HEK293 (cell line): ENCODE results near the gene R3HDM1.

Experiments used
- KLF7 ChIP-seq: fragments of 450-650 bp; formaldehyde crosslinking; IDR thresholded peaks from 2 replicates; pipeline ENCODE4 v1.5.1; 2016; ENCODE audit warnings: missing biosample characterization, missing genetic modification characterization, borderline replicate concordance
- RBAK ChIP-seq: fragments of 450-650 bp; formaldehyde crosslinking; IDR thresholded peaks from 2 replicates; pipeline ENCODE4 v1.5.1; 2016; ENCODE audit warnings: missing biosample characterization, missing genetic modification characterization
- SP2 ChIP-seq: fragments of 450-650 bp; formaldehyde crosslinking; IDR thresholded peaks from 2 replicates; pipeline ENCODE4 v1.5.1; 2016; ENCODE audit warnings: missing biosample characterization, missing genetic modification characterization
- TSHZ1 ChIP-seq: fragments of 450-650 bp; formaldehyde crosslinking; IDR thresholded peaks from 2 replicates; pipeline ENCODE4 v1.5.1; 2016; ENCODE audit warnings: missing biosample characterization, missing genetic modification characterization, borderline replicate concordance
- YY1 ChIP-seq: fragments of 450-650 bp; formaldehyde crosslinking; IDR thresholded peaks from 2 replicates; pipeline ENCODE4 v1.5.1; 2018; ENCODE audit warnings: missing biosample characterization, missing genetic modification characterization
- YY2 ChIP-seq: fragments of 450-650 bp; formaldehyde crosslinking; IDR thresholded peaks from 2 replicates; pipeline ENCODE4 v1.5.1; 2016; ENCODE audit warnings: missing biosample characterization, missing genetic modification characterization
- ZBTB17 ChIP-seq: fragments of 450-650 bp; formaldehyde crosslinking; IDR thresholded peaks from 2 replicates; pipeline ENCODE4 v1.5.1; 2016; ENCODE audit warnings: missing biosample characterization, missing genetic modification characterization
- ZBTB49 ChIP-seq: fragments of 450-650 bp; formaldehyde crosslinking; IDR thresholded peaks from 2 replicates; pipeline ENCODE4 v1.5.1; 2016; ENCODE audit warnings: missing biosample characterization, missing genetic modification characterization, low read depth
- ZFP37 ChIP-seq: fragments of 450-650 bp; formaldehyde crosslinking; IDR thresholded peaks from 2 replicates; pipeline ENCODE4 v1.5.1; 2016; ENCODE audit warnings: missing biosample characterization, missing genetic modification characterization
- ZFP41 ChIP-seq: fragments of 450-650 bp; formaldehyde crosslinking; IDR thresholded peaks from 2 replicates; pipeline ENCODE4 v1.5.1; 2016; ENCODE audit warnings: missing biosample characterization, missing genetic modification characterization, borderline replicate concordance
- ZFP69B ChIP-seq: fragments of 450-650 bp; formaldehyde crosslinking; IDR thresholded peaks from 2 replicates; pipeline ENCODE4 v1.5.1; 2016; ENCODE audit warnings: missing biosample characterization, missing genetic modification characterization
- ZNF169 ChIP-seq: fragments of 450-650 bp; formaldehyde crosslinking; IDR thresholded peaks from 2 replicates; pipeline ENCODE4 v1.5.1; 2016; ENCODE audit warnings: missing biosample characterization, missing genetic modification characterization
- ZNF18 ChIP-seq: fragments of 450-650 bp; formaldehyde crosslinking; IDR thresholded peaks from 2 replicates; pipeline ENCODE4 v1.5.1; 2016; ENCODE audit warnings: missing biosample characterization, missing genetic modification characterization
- ZNF266 ChIP-seq: fragments of 450-650 bp; formaldehyde crosslinking; IDR thresholded peaks from 2 replicates; pipeline ENCODE4 v1.5.1; 2016; ENCODE audit warnings: missing biosample characterization, missing genetic modification characterization, low read depth
- ZNF274 ChIP-seq, 2 experiments: fragments of 200-500 bp in 1 of 2; fragments of 450-650 bp in 1 of 2; sonication (Bioruptor generic) in 1 of 2; formaldehyde crosslinking in 1 of 2; IDR thresholded peaks; 2 replicates each; pipeline versions ENCODE4 v1.5.1 to v1.6.1; 2014 to 2016; ENCODE audit warnings: borderline replicate concordance in 1 of 2, inconsistent platforms in 1 of 2, low read length in 1 of 2, missing biosample characterization in 1 of 2, missing genetic modification characterization in 1 of 2
- ZNF280D ChIP-seq: fragments of 450-650 bp; formaldehyde crosslinking; IDR thresholded peaks from 2 replicates; pipeline ENCODE4 v1.5.1; 2016; ENCODE audit warnings: missing biosample characterization, missing genetic modification characterization
- ZNF350 ChIP-seq: fragments of 450-650 bp; formaldehyde crosslinking; IDR thresholded peaks from 2 replicates; pipeline ENCODE4 v1.5.0; 2017; ENCODE audit warnings: missing biosample characterization, mild to moderate bottlenecking, missing genetic modification characterization
- ZNF391 ChIP-seq: fragments of 450-650 bp; formaldehyde crosslinking; IDR thresholded peaks from 2 replicates; pipeline ENCODE4 v1.5.1; 2016; ENCODE audit warnings: low read depth, missing biosample characterization, missing genetic modification characterization, borderline replicate concordance
- ZNF449 ChIP-seq: fragments of 450-650 bp; formaldehyde crosslinking; IDR thresholded peaks from 2 replicates; pipeline ENCODE4 v1.5.1; 2017; ENCODE audit warnings: missing biosample characterization, mild to moderate bottlenecking, missing genetic modification characterization, moderate library complexity
- ZNF488 ChIP-seq: fragments of 450-650 bp; formaldehyde crosslinking; IDR thresholded peaks from 2 replicates; pipeline ENCODE4 v1.5.1; 2016; ENCODE audit warnings: missing biosample characterization, missing genetic modification characterization
- ZNF514 ChIP-seq: fragments of 450-650 bp; formaldehyde crosslinking; IDR thresholded peaks from 2 replicates; pipeline ENCODE4 v1.5.1; 2016; ENCODE audit warnings: missing biosample characterization, missing genetic modification characterization
- ZNF530 ChIP-seq: fragments of 450-650 bp; formaldehyde crosslinking; IDR thresholded peaks from 2 replicates; pipeline ENCODE4 v1.5.1; 2016; ENCODE audit warnings: low read depth, missing biosample characterization, missing genetic modification characterization
- ZNF571 ChIP-seq: fragments of 450-650 bp; formaldehyde crosslinking; IDR thresholded peaks from 2 replicates; pipeline ENCODE4 v1.5.0; 2017; ENCODE audit warnings: missing biosample characterization, missing genetic modification characterization
- ZNF580 ChIP-seq: fragments of 450-650 bp; formaldehyde crosslinking; IDR thresholded peaks from 2 replicates; pipeline ENCODE4 v1.5.1; 2016; ENCODE audit warnings: missing biosample characterization, missing genetic modification characterization

R3HDM1 gene

GRCh38 chr2:135530313-135531230 lies 712 bp upstream of the R3HDM1 start, which contains the start of gene ZRANB3 (continued):
- TF ChIP-seq ZNF169 (no peak), ZNF488 (no peak), RBAK (no peak), ZNF274 (IDR thresholded peaks at IDR 0.05; ENCODE audit: low read length) (no peak), ZNF274 (tag by site-specific recombination; IDR thresholded peaks at IDR 0.05; ENCODE audit: borderline replicate concordance) (no peak), ZNF18 (peak; percentile 55; the same call in 1 of the 2 replicates), SP2 (tag by site-specific recombination) (peak; percentile 63), ZFP69B (no peak), ZNF391 (tag by site-specific recombination) (no peak), KLF7 (no peak), ZNF514 (tag by site-specific recombination) (no peak), ZFP41 (tag by site-specific recombination) (no peak), ZNF280D (tag by site-specific recombination) (no peak), YY2 (tag by site-specific recombination) (0 out of 2 replicates have a peak, but pooled peaks have one; percentile 27), ZNF580 (tag by site-specific recombination) (0 out of 2 replicates have a peak, but pooled peaks have one; percentile 10), ZBTB17 (tag by site-specific recombination) (peak; percentile 42; the same call in 1 of the 2 replicates), ZFP37 (no peak), YY1 (peak; percentile 58), ZNF449 (tag by site-specific recombination) (no peak), ZNF266 (tag by site-specific recombination) (no peak), ZNF350 (tag by site-specific recombination) (peak; percentile 76), ZNF571 (tag by site-specific recombination) (no peak), TSHZ1 (no peak), ZBTB49 (tag by site-specific recombination) (no peak), ZNF530 (no peak)
